OCI-LY3 (cell line): ENCODE data around the gene MYL4.

Experiments used
- H2AFZ ChIP-seq: fragments of 200-600, 300-600 bp; shearing (Covaris generic); 2 replicates; pipeline ENCODE4 v1.6.0; 2014; ENCODE audit warnings: antibody characterized with exemption, low read depth, low read length
- H3K27ac ChIP-seq: fragments of 200-600, 300-600 bp; sonication (generic); 2 replicates; pipeline ENCODE4 v1.5.1; 2014; ENCODE audit warnings: mild to moderate bottlenecking, low read length, moderate library complexity, mixed read lengths
- H3K27me3 ChIP-seq: fragments of 200-600, 300-600 bp; sonication (generic); 2 replicates; pipeline ENCODE4 v1.6.1; 2014; ENCODE audit warnings: low read depth, low read length, mixed read lengths
- H3K36me3 ChIP-seq: fragments of 200-600, 300-600 bp; sonication (generic); replicated peaks from 2 replicates; pipeline ENCODE3; 2014; ENCODE audit warnings: low read depth, low read length, mixed read lengths
- H3K4me1 ChIP-seq: fragments of 300-600, 200-600 bp; sonication (generic); 2 replicates; pipeline ENCODE4 v1.6.1; 2014; ENCODE audit warnings: low read length, mixed read lengths
- H3K4me2 ChIP-seq: fragments of 200-600, 300-600 bp; sonication (generic); 2 replicates; pipeline ENCODE4 v1.6.1; 2014; ENCODE audit warnings: low read length, mixed read lengths
- H3K4me3 ChIP-seq: fragments of 300-600, 200-600 bp; sonication (generic); 2 replicates; pipeline ENCODE4 v1.5.1; 2014; ENCODE audit warnings: antibody characterized with exemption, mild to moderate bottlenecking, low read length, moderate library complexity
- H3K79me2 ChIP-seq: fragments of 300-600, 200-600 bp; shearing (Covaris generic); 2 replicates; pipeline ENCODE4 v1.6.1; 2014; ENCODE audit warnings: mild to moderate bottlenecking, low read length, mixed read lengths
- H3K9ac ChIP-seq: fragments of 300-600, 200-600 bp; shearing (Covaris generic); 2 replicates; pipeline ENCODE4 v1.6.0; 2014; ENCODE audit warnings: mild to moderate bottlenecking, low read length, moderate library complexity
- H3K9me3 ChIP-seq: fragments of 200-600, 300-600 bp; shearing (Covaris generic); 2 replicates; pipeline ENCODE4 v1.6.1; 2014; ENCODE audit warnings: low read length, mixed read lengths; ENCODE audit not compliant: insufficient read depth
- H4K20me1 ChIP-seq: fragments of 200-600, 300-600 bp; sonication (generic); 2 replicates; pipeline ENCODE4 v1.6.1; 2016; ENCODE audit warnings: low read length, mixed read lengths; ENCODE audit not compliant: insufficient read depth
- CTCF ChIP-seq: fragments of 200-600, 300-600 bp; sonication (generic); IDR thresholded peaks from 2 replicates; pipeline ENCODE4 v1.5.1; 2014; ENCODE audit warnings: antibody characterized with exemption, low read length, low read depth
- EZH2phosphoT487 ChIP-seq: fragments of 200-600 bp; shearing (Covaris generic); IDR thresholded peaks from 2 replicates; pipeline ENCODE4 v1.6.1; 2018; ENCODE audit warnings: antibody characterized with exemption, mixed run types, low read depth

MYL4 gene

GRCh38 chr17:47190770-47191169 lies 18.4 kb upstream of the MYL4 start:
- no peaks in the 10 kb centered on the region for H3K9me3 ChIP-seq
- H3K36me3 ChIP-seq, result peaks cover 2% of the 10 kb centered on the region
- peaks cover 8% of the 10 kb centered on the region; the same call in 1 of the 2 replicates for H3K4me1 ChIP-seq
- TF ChIP-seq EZH2phosphoT487 (no peak), CTCF (no peak)
- H3K27me3 ChIP-seq, result no peaks in the 10 kb centered on the region
- no peak overlapping the region for H3K4me3 ChIP-seq
- no peak overlapping the region for H2AFZ ChIP-seq
- H3K9ac ChIP-seq, result no peak overlapping the region
- H3K79me2 ChIP-seq, result peaks cover 33% of the 10 kb centered on the region
- H4K20me1 ChIP-seq, result peaks cover 19% of the 10 kb centered on the region
- H3K27ac ChIP-seq, result no peak overlapping the region
- no peak overlapping the region for H3K4me2 ChIP-seq

- Histone ChIP-seq H3K9ac (no peak overlapping the region), H3K4me3 (no peak overlapping the region), H3K27ac (no peak overlapping the region), H3K27me3 (no peaks in the 10 kb centered on the region), H3K36me3 (no peaks in the 10 kb centered on the region), H4K20me1 (peaks cover 5% of the 10 kb centered on the region), H3K4me1 (peaks cover 8% of the 10 kb centered on the region; the same call in 1 of the 2 replicates), H3K4me2 (no peak overlapping the region), H2AFZ (no peak overlapping the region), H3K9me3 (no peaks in the 10 kb centered on the region), H3K79me2 (peaks cover 15% of the 10 kb centered on the region)
- TF ChIP-seq EZH2phosphoT487 (no peak), CTCF (no peak)
Observed at GRCh38 chr17:47192554-47192953, 16.6 kb upstream of the MYL4 start.

GRCh38 chr17:47193931-47194511 lies 15.1 kb upstream of the MYL4 start:
- Histone ChIP-seq H2AFZ (no peak overlapping the region), H3K27me3 (no peaks in the 10 kb centered on the region), H3K9me3 (no peaks in the 10 kb centered on the region), H3K4me1 (peaks cover 4% of the 10 kb centered on the region; the same call in 1 of the 2 replicates), H3K9ac (no peak overlapping the region), H3K36me3 (no peaks in the 10 kb centered on the region), H3K79me2 (peaks cover under 1% of the 10 kb centered on the region), H3K27ac (no peak overlapping the region), H3K4me3 (no peak overlapping the region), H4K20me1 (no peaks in the 10 kb centered on the region), H3K4me2 (no peak overlapping the region)
- no peak for TF ChIP-seq EZH2phosphoT487
- no peak for TF ChIP-seq CTCF

GRCh38 chr17:47197821-47198220 lies 11.3 kb upstream of the MYL4 start:
- Histone ChIP-seq H3K4me1 (peaks cover 15% of the 10 kb centered on the region), H3K27ac (no peak overlapping the region), H3K4me2 (no peak overlapping the region), H3K79me2 (no peaks in the 10 kb centered on the region), H3K27me3 (no peaks in the 10 kb centered on the region), H3K36me3 (no peaks in the 10 kb centered on the region), H4K20me1 (no peaks in the 10 kb centered on the region), H3K4me3 (no peak overlapping the region), H2AFZ (no peak overlapping the region), H3K9me3 (no peaks in the 10 kb centered on the region), H3K9ac (no peak overlapping the region)
- no peak for TF ChIP-seq EZH2phosphoT487
- no peak for TF ChIP-seq CTCF
